HG03521 (cell line): Measurements from ENCODE around the gene CDC42.

ENCODE experiments used
- ATAC-seq: cut with Tn5 transposase; IDR thresholded peaks from one replicate; pipeline ENCODE4 v1.9.1; 2021; ENCODE audit warnings: mild to moderate bottlenecking, moderate library complexity; ENCODE audit not compliant: unreplicated experiment

The CDC42 gene

GRCh38 chr1:22105611-22106207 is 53.2 kb downstream of the CDC42 start:
- no peak for ATAC-seq

DNA sequence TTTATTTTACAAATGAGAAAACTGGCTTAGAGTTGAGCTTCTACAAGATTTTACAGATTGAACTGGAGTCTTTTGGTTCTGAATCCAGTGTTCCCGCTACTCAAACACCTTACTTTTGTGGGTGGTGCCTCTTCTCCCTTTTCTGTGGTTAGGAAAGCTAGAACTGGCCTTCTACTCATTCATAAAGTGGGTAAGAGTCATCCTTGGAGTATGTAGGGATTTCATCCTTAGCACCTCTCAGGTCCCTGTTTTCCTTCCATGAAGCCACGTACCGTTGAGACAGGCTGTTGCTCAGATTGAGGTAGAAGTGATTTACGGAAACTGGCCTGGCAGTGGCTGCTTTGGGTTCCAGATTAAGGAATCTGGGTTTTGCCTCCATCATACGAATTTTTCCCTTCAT is 54.6 kb downstream of the CDC42 start:
- no peak for ATAC-seq

- ATAC-seq: no peak
These were observed 56.0 kb downstream of the CDC42 start for GRCh38 chr1:22108339-22109105.

DNA sequence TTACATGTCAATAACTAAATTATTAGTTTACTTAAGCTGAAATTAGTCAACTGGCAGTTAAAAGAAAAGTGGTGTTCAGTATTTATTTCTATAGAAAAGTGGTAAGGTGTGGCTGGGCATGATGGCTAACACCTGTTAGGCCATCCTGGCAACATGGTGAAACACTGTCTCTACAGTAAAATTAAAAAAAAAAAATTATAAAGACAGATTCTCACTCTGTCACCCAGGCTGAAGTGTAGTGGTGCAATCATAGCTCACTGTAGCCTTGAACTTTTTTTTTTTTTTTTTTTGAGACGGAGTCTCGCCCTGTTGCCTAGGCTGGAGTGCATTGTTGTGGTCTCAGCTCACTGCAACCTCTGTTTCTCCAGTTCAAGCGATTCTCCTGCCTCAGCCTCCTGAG is 57.5 kb downstream of the CDC42 start:
- no peak for ATAC-seq

DNA sequence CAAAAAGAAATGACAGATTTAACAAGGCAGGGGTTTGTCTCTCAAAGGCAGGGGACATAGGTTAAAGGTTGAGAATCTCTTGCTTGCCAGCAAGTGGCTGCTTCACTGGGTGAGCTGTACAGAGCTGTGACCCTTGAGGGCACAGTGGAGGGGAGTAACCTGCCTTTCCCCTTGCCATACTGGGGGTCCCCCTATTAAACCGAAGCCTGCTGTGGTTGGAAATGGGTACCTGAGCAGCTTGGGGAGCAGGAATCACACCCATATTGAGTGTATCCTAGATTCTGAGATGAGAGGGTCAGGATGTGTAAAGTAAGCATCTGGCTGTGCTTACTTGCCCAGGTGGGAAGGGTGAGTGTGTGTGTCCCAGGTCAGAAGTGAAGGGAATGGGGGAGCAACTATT is 58.6 kb downstream of the CDC42 start:
- no peak for ATAC-seq

- no peak for ATAC-seq
These were observed 59.1 kb downstream of the CDC42 start for GRCh38 chr1:22111620-22112019.

DNA sequence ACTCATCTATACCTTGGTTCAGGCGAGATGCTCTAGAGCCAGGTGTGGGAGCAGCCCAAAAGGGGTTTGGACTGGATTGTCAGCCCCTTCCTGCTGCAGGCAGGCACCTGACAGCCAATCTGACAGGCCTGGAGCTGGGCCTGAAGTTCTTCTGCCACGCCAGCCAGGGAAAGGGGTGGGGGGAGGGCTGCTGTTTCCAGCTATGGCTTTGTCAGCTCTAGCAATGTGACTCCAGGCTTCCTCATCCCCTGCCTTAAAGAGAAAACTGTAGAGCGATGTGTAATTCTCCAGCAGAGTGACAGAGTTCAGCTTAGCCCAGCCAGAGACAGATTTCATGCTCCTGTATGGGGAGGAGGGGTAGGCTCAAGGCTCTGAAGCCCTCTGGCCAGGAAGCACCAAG is 60.0 kb downstream of the CDC42 start:
- no peak for ATAC-seq

GRCh38 chr1:22114083-22115012 is 61.8 kb downstream of the CDC42 start:
- ATAC-seq: no peak

DNA sequence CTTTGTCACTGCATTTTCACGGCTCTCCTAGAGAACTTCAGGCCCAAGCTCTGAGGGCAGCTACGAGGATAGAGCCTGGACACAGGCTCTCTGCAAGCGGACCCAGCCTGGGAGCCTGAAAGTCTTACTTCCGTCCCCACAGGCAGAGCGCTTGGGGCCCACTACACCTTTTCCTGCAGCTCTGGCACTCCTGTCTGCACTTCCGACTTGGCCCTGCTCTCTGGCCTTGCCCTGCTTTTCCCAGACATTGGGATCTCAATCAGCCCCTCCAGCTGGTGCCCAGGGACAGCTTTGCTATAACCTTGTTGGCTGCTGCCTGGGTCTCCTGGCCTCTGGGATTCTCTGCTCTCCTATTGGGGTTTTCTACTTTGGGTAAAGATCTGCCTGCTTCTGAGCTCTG is 62.8 kb downstream of the CDC42 start:
- no peak for ATAC-seq

DNA sequence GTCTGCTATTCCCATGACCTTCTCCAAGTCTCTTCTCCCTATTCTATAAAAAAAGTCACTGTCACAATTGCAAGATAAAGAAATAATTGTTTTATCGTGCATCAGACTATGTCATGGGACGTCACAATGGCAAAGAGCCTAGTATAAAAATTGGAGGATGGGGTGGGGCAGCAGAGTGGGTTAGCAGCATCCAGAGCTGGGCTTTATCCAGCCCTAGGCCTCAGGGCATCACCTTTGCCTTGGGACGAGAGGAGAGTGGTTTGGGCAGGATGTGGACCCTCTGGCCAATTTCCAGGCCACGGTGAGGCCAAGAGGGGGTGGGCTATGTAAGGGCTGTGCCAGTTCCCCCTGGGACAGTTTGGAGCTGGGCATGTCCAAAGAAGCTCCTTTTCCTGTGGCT is 64.7 kb downstream of the CDC42 start:
- no peak for ATAC-seq

DNA sequence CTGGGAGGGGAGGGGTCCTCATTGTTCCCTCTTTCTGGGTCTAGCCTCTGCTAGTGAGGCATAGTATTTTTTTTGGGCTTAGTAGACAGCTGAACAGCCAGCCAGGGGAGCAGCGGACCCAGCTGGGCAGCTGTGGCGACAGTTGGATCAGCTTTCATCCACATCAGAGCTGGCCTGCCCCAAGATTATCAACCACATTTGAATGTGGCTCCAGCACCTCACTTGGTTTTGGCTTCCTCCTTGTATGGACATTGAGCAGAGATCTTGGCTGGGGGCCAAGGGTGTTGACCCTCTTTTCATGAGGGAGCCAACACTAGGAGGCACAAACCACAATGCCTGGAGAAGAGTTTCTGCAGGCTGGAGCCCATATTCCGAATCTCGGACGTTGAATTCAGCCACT is 65.3 kb downstream of the CDC42 start:
- no peak for ATAC-seq

DNA sequence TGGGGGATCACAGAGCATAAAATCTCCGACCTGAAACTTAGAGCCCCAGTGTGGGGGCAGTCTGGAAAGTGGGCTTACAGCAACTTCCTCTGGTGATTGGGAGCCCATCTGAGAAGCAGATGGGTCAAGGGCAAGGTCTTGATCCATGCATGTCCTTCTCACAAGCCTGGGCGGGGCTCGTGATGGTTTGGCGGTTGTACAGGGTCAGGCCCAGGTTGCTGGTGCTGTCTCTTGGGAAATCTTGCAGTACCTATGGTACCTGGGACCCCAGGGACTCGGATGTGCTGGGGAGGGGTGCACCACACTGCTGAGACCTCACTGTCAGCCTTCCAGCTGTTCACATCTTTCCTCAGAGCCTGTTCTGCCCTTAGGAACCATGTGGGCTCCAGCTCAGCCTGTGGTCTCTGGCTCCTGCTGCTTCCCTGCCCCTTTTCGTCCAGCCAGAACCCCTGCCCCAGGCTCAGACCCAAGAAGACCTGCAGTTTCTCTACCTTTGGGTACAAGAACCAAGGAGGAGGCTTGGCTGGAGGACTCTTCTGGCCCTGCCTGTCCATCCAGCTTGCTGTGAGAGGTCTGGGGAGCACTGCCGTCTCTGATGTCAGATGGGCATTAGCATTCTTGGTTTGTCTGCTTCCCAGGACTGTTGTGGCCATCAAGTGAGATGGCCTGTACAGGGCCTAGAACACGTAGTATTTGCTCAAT is 65.9 kb downstream of the CDC42 start:
- ATAC-seq: no peak

GRCh38 chr1:22119626-22120468 is 67.3 kb downstream of the CDC42 start:
- ATAC-seq: no peak

GRCh38 chr1:22120469-22120790 is 67.9 kb downstream of the CDC42 start:
- ATAC-seq: no peak

DNA sequence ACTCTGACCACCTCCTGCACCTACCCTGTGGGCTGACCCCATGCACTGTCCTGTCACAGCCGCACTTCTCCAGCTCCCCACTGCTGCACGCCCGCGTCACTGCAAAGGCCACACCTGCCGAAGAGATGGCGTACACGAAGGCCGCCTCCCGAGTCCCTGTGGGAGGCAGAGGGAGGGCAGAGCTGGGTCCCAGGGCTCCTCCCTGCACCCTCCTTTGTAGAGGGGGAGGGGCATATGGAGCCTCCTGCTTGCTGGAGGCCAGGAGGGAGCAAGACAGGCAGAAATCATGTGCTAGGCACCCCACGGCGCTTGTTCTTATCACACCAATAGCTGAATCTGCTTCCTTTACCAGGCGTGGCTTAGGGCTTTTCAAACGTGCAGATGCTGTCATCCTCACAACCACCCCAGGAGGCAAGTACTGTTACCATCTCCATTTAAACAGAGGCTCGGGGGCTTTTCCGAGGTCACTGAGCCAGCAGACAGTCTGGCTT is 69.0 kb downstream of the CDC42 start:
- no peak for ATAC-seq

GRCh38 chr1:22122273-22123070 is 70.0 kb downstream of the CDC42 start:
- ATAC-seq: no peak

GRCh38 chr1:22123071-22123390 is 70.5 kb downstream of the CDC42 start:
- ATAC-seq: no peak

DNA sequence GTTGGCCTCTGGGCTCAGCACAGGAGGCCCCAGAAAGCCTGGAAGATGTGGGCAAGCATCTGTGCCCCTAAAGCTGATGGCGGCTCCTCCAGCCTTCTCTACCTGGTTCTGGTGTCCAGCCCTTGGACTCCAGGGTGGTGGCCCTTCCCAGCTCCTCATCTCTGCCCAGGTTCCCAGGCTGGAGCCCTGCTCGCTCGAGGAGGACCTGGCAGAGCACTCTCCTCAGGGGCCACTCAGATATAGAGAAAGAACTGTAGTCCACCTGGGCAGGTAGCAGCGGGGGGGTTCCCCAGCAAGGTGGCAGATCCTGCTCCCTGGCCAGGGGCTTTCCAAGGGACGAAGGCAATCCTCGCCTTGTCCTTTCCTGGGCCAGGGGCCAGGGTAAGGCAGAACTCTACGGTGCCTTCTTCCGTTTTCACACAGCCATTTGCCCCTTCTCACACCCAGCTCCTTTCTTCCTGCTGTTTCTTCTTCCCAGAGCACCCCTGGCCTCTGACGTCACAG is 71.4 kb downstream of the CDC42 start:
- no peak for ATAC-seq

DNA sequence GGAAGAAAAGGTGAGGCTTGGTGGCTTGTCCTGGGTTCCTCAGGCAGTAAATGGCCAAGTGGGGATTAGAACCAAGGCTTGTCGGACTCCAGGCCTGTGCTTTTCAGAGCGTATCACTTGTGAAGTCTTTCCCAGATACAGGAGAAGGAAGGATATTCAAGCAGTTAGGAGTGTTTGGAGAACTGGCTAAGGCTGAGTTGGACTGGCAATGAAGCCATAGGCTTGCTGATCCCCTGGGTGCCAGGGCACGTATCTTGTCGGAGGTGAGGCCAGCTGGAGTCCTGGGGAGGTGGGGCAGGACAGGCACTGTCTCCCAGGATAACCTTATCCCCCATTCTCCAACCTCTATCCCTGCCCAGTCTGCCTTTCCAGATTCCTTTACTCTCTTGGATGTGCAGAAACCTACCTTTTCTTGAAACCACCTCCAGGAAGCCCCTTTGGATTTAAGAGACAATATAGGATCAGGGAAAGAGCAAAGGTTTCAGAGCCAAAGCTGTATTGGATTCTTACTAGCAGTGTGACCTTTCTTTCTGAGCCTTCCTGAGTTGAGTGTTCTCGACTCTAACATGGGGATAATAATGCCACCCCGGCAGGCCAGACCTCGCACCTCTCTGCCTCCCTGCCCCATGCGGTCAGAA is 72.2 kb downstream of the CDC42 start:
- no peak for ATAC-seq
